ENCODE measurements around the gene CALML5.

CALML5 gene

DNA sequence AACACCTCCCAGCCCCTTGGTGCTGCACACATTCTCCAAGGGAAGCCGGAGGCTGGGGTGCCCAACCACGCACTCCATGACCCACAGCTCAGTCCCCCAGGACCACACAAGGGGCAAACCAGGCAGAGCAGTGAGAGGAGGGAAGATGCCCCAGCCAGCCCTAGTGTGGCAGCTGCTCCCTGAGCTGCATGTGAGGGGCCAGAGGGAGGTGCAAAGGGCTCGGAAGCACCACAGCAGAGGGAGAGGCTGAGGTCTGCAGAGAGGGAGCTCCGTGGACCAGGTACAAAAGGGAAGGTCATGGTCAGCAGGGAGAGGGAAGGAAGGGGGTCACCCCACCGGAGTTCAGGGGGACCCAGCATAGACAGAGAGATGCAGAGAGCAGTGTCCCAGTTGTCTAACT lies 1.5 kb upstream of the CALML5 start:
- no peaks in the 10 kb centered on the region for H3K79me2 ChIP-seq (ENCODE audit: low read length)
- no peak overlapping the region for H2AFZ ChIP-seq (ENCODE audit: low read depth, low read length)
- H3K4me2 ChIP-seq (ENCODE audit: low read length), result no peak overlapping the region
- H3K9ac ChIP-seq (ENCODE audit: low read length), result no peak overlapping the region
- H3K9me3 ChIP-seq (ENCODE audit: insufficient read depth, low read length), result no peaks in the 10 kb centered on the region
- H3K27me3 ChIP-seq (ENCODE audit: low read depth, low read length), result peaks cover 19% of the 10 kb centered on the region
- H3K4me1 ChIP-seq (ENCODE audit: low read length), result no peaks in the 10 kb centered on the region
- no peak overlapping the region for H3K4me3 ChIP-seq (ENCODE audit: low read length)
- H3K27ac ChIP-seq (ENCODE audit: low read length), result no peak overlapping the region
- no peaks in the 10 kb centered on the region for H3K36me3 ChIP-seq (replicated peaks; ENCODE audit: low read depth, low read length)
- no peaks in the 10 kb centered on the region for H4K20me1 ChIP-seq (ENCODE audit: insufficient read depth, low read length)
- TF ChIP-seq EZH2phosphoT487 (IDR thresholded peaks at IDR 0.05; ENCODE audit: low read depth), result no peak
- TF ChIP-seq, protein P1, sequence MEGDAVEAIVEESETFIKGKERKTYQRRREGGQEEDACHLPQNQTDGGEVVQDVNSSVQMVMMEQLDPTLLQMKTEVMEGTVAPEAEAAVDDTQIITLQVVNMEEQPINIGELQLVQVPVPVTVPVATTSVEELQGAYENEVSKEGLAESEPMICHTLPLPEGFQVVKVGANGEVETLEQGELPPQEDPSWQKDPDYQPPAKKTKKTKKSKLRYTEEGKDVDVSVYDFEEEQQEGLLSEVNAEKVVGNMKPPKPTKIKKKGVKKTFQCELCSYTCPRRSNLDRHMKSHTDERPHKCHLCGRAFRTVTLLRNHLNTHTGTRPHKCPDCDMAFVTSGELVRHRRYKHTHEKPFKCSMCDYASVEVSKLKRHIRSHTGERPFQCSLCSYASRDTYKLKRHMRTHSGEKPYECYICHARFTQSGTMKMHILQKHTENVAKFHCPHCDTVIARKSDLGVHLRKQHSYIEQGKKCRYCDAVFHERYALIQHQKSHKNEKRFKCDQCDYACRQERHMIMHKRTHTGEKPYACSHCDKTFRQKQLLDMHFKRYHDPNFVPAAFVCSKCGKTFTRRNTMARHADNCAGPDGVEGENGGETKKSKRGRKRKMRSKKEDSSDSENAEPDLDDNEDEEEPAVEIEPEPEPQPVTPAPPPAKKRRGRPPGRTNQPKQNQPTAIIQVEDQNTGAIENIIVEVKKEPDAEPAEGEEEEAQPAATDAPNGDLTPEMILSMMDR (IDR thresholded peaks at IDR 0.05; ENCODE audit: low read depth, low read length), result no peak

DNA sequence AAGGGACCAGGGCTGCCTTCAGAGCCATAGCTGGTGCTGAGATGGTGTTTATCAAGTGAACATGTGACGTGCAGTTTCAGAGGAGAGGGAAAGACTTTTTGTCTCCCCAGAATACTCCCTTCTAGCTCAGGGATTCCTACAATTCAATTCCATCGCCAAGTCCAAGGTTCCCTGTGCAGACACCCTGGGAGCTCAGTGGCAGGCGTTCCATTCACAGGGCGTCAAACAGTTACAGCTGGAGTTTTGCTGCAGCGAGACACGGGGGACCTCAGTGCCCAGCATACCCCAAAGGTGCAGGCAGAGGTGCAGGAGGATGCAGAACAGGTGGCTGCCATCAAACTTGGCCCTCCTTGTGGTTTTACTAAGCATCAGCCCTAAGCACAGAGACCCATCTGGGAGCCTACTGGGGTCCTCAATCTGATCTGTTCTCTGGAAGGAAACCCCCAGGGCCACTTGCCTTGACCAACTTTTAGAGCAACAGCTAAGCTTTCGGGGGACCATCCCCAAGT lies 846 bp upstream of the CALML5 start:
- H2AFZ ChIP-seq (ENCODE audit: low read depth, low read length), result no peak overlapping the region

GRCh38 chr10:5498791-5499492 lies 428 bp downstream of the CALML5 start:
- Histone ChIP-seq H3K9ac (ENCODE audit: low read length) (no peak overlapping the region), H3K79me2 (ENCODE audit: low read length) (no peaks in the 10 kb centered on the region), H3K27me3 (ENCODE audit: low read depth, low read length) (peaks cover 19% of the 10 kb centered on the region), H3K4me3 (ENCODE audit: low read length) (no peak overlapping the region), H2AFZ (ENCODE audit: low read depth, low read length) (no peak overlapping the region), H4K20me1 (ENCODE audit: insufficient read depth, low read length) (no peaks in the 10 kb centered on the region), H3K4me1 (ENCODE audit: low read length) (no peaks in the 10 kb centered on the region), H3K36me3 (replicated peaks; ENCODE audit: low read depth, low read length) (no peaks in the 10 kb centered on the region), H3K9me3 (ENCODE audit: insufficient read depth, low read length) (no peaks in the 10 kb centered on the region), H3K27ac (ENCODE audit: low read length) (no peak overlapping the region), H3K4me2 (ENCODE audit: low read length) (no peak overlapping the region)
- no peak for TF ChIP-seq EZH2phosphoT487 (IDR thresholded peaks at IDR 0.05; ENCODE audit: low read depth)
- TF ChIP-seq, protein P1 (IDR thresholded peaks at IDR 0.05; ENCODE audit: low read depth, low read length), result no peak

More for the DNA sequence above, 846 bp upstream of the CALML5 start:
- Histone ChIP-seq H3K36me3 (replicated peaks; ENCODE audit: low read depth, low read length) (no peaks in the 10 kb centered on the region), H3K27me3 (ENCODE audit: low read depth, low read length) (peaks cover 19% of the 10 kb centered on the region), H3K4me2 (ENCODE audit: low read length) (no peak overlapping the region), H3K79me2 (ENCODE audit: low read length) (no peaks in the 10 kb centered on the region), H3K4me3 (ENCODE audit: low read length) (no peak overlapping the region), H3K9ac (ENCODE audit: low read length) (no peak overlapping the region), H3K27ac (ENCODE audit: low read length) (no peak overlapping the region), H3K4me1 (ENCODE audit: low read length) (no peaks in the 10 kb centered on the region), H4K20me1 (ENCODE audit: insufficient read depth, low read length) (no peaks in the 10 kb centered on the region), H3K9me3 (ENCODE audit: insufficient read depth, low read length) (no peaks in the 10 kb centered on the region)
- TF ChIP-seq, protein P1 (IDR thresholded peaks at IDR 0.05; ENCODE audit: low read depth, low read length), result no peak
- no peak for TF ChIP-seq EZH2phosphoT487 (IDR thresholded peaks at IDR 0.05; ENCODE audit: low read depth)

- Histone ChIP-seq H3K27ac (ENCODE audit: low read length) (no peak overlapping the region), H3K79me2 (ENCODE audit: low read length) (no peaks in the 10 kb centered on the region), H3K9me3 (ENCODE audit: insufficient read depth, low read length) (no peaks in the 10 kb centered on the region)
These were observed 1.2 kb downstream of the CALML5 start for GRCh38 chr10:5497948-5498730.

More at GRCh38 chr10:5497948-5498730, 1.2 kb downstream of the CALML5 start:
- no peak overlapping the region for H3K4me2 ChIP-seq (ENCODE audit: low read length)
- no peak overlapping the region for H3K9ac ChIP-seq (ENCODE audit: low read length)
- no peak overlapping the region for H3K4me3 ChIP-seq (ENCODE audit: low read length)
- no peak for TF ChIP-seq EZH2phosphoT487 (IDR thresholded peaks at IDR 0.05; ENCODE audit: low read depth)
- TF ChIP-seq, protein P1 (IDR thresholded peaks at IDR 0.05; ENCODE audit: low read depth, low read length), result no peak
- no peak overlapping the region for H2AFZ ChIP-seq (ENCODE audit: low read depth, low read length)
- peaks cover 19% of the 10 kb centered on the region for H3K27me3 ChIP-seq (ENCODE audit: low read depth, low read length)
- H4K20me1 ChIP-seq (ENCODE audit: insufficient read depth, low read length), result no peaks in the 10 kb centered on the region
- no peaks in the 10 kb centered on the region for H3K4me1 ChIP-seq (ENCODE audit: low read length)
- no peaks in the 10 kb centered on the region for H3K36me3 ChIP-seq (replicated peaks; ENCODE audit: low read depth, low read length)
